NCI-H187 (cell line): ENCODE results near the gene BUB1.
"Not testable (repeated sequence)": the region's sequence is repeated elsewhere in the genome, so short reads cannot be mapped to it uniquely, and the experiment has no call there.

Experiments used
- DNase-seq, 2 experiments: peaks; one replicate each; lab custom pipeline; 2025; lab: John Stamatoyannopoulos, UW

BUB1 gene

GRCh38 chr2:110591973-110592372, 85.9 kb downstream of the BUB1 start:
- not testable (repeated sequence) for DNase-seq

- not testable (repeated sequence) for DNase-seq
These were observed 88.1 kb downstream of the BUB1 start for GRCh38 chr2:110589677-110590330.

DNA sequence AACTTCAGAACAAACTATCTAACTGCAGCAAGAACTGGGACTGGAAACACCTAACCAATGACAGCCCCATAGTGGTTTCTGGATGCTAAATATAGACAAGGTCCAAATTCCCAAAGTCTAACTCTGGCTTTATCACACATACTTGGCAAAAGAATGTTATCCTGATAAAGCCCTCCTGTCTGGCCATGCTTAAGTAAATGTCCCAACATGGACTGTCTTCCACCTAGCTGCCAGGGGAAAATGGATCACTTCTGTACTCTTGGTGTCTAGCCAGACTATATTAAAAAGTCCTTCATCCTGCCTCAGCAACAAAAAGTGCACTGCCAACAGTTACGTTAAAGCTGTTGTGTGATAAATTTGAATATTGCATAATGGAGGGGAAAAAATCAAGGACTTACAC, 89.3 kb downstream of the BUB1 start:
- DNase-seq = not testable (repeated sequence)
